Sigmoid colon (tissue), 4 donors: ENCODE data around the gene NMUR2.

Experiments
- POLR2A ChIP-seq, 2 donors: fragments of 450-650 bp; IDR thresholded peaks; one replicate each; pipeline ENCODE4 v1.6.1; 2016; ENCODE audit warnings: antibody characterized with exemption in 2 of 2, mild to moderate bottlenecking in 2 of 2, moderate library complexity in 2 of 2
- POLR2AphosphoS5 ChIP-seq, 4 donors: sonication (generic); formaldehyde crosslinking; IDR thresholded peaks; one replicate each; pipeline ENCODE4 v1.6.1; 2017; ENCODE audit warnings: antibody characterized with exemption in 4 of 4
- TF ChIP-seq, protein P1 (sequence below), 4 experiments: fragments of 450-650 bp in 3 of 4; fragments of 200-600 bp in 1 of 4; IDR thresholded peaks; one replicate each; pipeline ENCODE4 v1.5.1; 2016 to 2019; ENCODE audit warnings: antibody characterized with exemption in 4 of 4, mild to moderate bottlenecking in 3 of 4, moderate library complexity in 2 of 4

DNA sequence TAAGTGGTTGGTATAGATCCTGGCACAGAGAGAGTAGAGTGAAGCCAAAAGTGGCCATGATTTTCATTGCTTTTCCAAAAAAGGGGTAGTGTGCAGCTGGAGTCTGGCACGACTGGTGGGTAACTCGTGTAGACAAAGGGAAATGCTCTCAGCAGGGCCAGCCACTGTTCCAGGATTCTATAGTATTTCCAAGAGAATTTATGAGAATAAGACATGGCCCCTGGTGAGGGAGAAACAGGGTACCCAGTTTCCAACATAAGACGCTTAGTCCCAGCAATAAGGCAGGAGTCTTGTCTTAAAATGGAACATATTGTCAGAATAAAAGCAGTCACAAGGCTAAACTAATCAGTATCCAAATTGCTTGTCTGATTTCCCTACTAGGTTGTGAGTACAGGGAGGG lies 52.1 kb downstream of the NMUR2 start:
- TF ChIP-seq, protein P1, sequence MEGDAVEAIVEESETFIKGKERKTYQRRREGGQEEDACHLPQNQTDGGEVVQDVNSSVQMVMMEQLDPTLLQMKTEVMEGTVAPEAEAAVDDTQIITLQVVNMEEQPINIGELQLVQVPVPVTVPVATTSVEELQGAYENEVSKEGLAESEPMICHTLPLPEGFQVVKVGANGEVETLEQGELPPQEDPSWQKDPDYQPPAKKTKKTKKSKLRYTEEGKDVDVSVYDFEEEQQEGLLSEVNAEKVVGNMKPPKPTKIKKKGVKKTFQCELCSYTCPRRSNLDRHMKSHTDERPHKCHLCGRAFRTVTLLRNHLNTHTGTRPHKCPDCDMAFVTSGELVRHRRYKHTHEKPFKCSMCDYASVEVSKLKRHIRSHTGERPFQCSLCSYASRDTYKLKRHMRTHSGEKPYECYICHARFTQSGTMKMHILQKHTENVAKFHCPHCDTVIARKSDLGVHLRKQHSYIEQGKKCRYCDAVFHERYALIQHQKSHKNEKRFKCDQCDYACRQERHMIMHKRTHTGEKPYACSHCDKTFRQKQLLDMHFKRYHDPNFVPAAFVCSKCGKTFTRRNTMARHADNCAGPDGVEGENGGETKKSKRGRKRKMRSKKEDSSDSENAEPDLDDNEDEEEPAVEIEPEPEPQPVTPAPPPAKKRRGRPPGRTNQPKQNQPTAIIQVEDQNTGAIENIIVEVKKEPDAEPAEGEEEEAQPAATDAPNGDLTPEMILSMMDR (IDR thresholded peaks at IDR 0.05): no peak
- no peak for TF ChIP-seq POLR2AphosphoS5 (IDR thresholded peaks at IDR 0.05)
- no peak for TF ChIP-seq POLR2A (IDR thresholded peaks at IDR 0.05)
